ENCODE data around the gene SIGLECL1. TPM values are rescaled to one million over a fixed set of nuclear protein-coding genes. Genes with fewer than 3 reads are reported as not detected.

SIGLECL1 gene
- polyA plus RNA-seq, 4 donors = not detected

- DNase-seq (ENCODE audit: low read depth in 4 of 4, low spot score in 3 of 4) = no peak
Observed at GRCh38 chr19:51252306-51253079, 1.6 kb downstream of the SIGLECL1 start.

GRCh38 chr19:51253088-51253806 is 2.4 kb downstream of the SIGLECL1 start:
- no peak for DNase-seq (ENCODE audit: low read depth in 4 of 4, low spot score in 3 of 4)

GRCh38 chr19:51256155-51256625 is 5.3 kb downstream of the SIGLECL1 start:
- DNase-seq (ENCODE audit: low read depth in 4 of 4, low spot score in 3 of 4) = no peak

GRCh38 chr19:51257471-51257870 is 6.6 kb downstream of the SIGLECL1 start:
- no peak for DNase-seq (ENCODE audit: low read depth in 4 of 4, low spot score in 3 of 4)

GRCh38 chr19:51258165-51259160 is 7.6 kb downstream of the SIGLECL1 start:
- no peak for DNase-seq (ENCODE audit: low read depth in 4 of 4, low spot score in 3 of 4)

- peak in 3 of 4 donors; percentile 5 to 17 (median 16) for DNase-seq (ENCODE audit: low read depth in 4 of 4, low spot score in 3 of 4)
Observed at GRCh38 chr19:51259348-51260245, 8.7 kb downstream of the SIGLECL1 start.

- no peak for DNase-seq (ENCODE audit: low read depth in 4 of 4, low spot score in 3 of 4)
Observed at GRCh38 chr19:51263808-51264207, 12.9 kb downstream of the SIGLECL1 start.

- DNase-seq (ENCODE audit: low read depth in 4 of 4, low spot score in 3 of 4) = no peak
Observed at GRCh38 chr19:51271067-51271466, 20.2 kb downstream of the SIGLECL1 start.

GRCh38 chr19:51272183-51272810 is 21.4 kb downstream of the SIGLECL1 start:
- no peak for DNase-seq (ENCODE audit: low read depth in 4 of 4, low spot score in 3 of 4)

- no peak for DNase-seq (ENCODE audit: low read depth in 4 of 4, low spot score in 3 of 4)
Observed at GRCh38 chr19:51274049-51274770, 23.3 kb downstream of the SIGLECL1 start.

GRCh38 chr19:51277112-51277511 is 26.2 kb downstream of the SIGLECL1 start:
- no peak for DNase-seq (ENCODE audit: low read depth in 4 of 4, low spot score in 3 of 4)

GRCh38 chr19:51282335-51282734 is 31.5 kb downstream of the SIGLECL1 start:
- DNase-seq (ENCODE audit: low read depth in 4 of 4, low spot score in 3 of 4) = no peak

- DNase-seq (ENCODE audit: low read depth in 4 of 4, low spot score in 3 of 4) = no peak
Observed at GRCh38 chr19:51285682-51286081, 34.8 kb downstream of the SIGLECL1 start.

- DNase-seq (ENCODE audit: low read depth in 4 of 4, low spot score in 3 of 4) = no peak
Observed at GRCh38 chr19:51289635-51290034, 38.8 kb downstream of the SIGLECL1 start.

- no peak for DNase-seq (ENCODE audit: low read depth in 4 of 4, low spot score in 3 of 4)
Observed at GRCh38 chr19:51292971-51293370, 42.1 kb downstream of the SIGLECL1 start.

- no peak for DNase-seq (ENCODE audit: low read depth in 4 of 4, low spot score in 3 of 4)
Observed at GRCh38 chr19:51293571-51294210, 42.8 kb downstream of the SIGLECL1 start.

GRCh38 chr19:51294211-51294976 is 43.5 kb downstream of the SIGLECL1 start:
- DNase-seq (ENCODE audit: low read depth in 4 of 4, low spot score in 3 of 4) = no peak

All from left renal pelvis (tissue), 4 donors.